Activated naive CD4-positive, alpha-beta T cell treated with anti-CD3 and anti-CD28 coated beads, Interleukin-2, amount 50 U/mL, for 16 hours (primary cell): ENCODE measurements around the gene KCNQ1.

Experiments used
- DNase-seq: peaks from one replicate; pipeline ENCODE4 v3.0.0-alpha.2; 2020

The KCNQ1 gene

GRCh38 chr11:2882396-2883110 lies 437.7 kb downstream of the KCNQ1 start:
- DNase-seq: no peak

- no peak for DNase-seq
Measured at GRCh38 chr11:2883640-2883978, 438.8 kb downstream of the KCNQ1 start.

GRCh38 chr11:2883979-2884815 lies 439.4 kb downstream of the KCNQ1 start:
- no peak for DNase-seq

GRCh38 chr11:2885017-2885677 lies 440.3 kb downstream of the KCNQ1 start:
- DNase-seq: peak; percentile 28

- peak; percentile 81 for DNase-seq
Measured at GRCh38 chr11:2885678-2886081, 440.9 kb downstream of the KCNQ1 start, which contains the start of gene CDKN1C. TSS of gene CDKN1C (minus strand) at chr11:2885775. CDS start at chr11:2885456, 319 bp downstream.

GRCh38 chr11:2886191-2886894 lies 441.5 kb downstream of the KCNQ1 start:
- DNase-seq: peak; percentile 30

GRCh38 chr11:2886936-2887335 lies 442.1 kb downstream of the KCNQ1 start:
- no peak for DNase-seq

GRCh38 chr11:2887515-2888195 lies 442.8 kb downstream of the KCNQ1 start:
- no peak for DNase-seq

GRCh38 chr11:2888266-2888968 lies 443.6 kb downstream of the KCNQ1 start:
- DNase-seq: peak; percentile 86

- DNase-seq: no peak
Measured at GRCh38 chr11:2889362-2890273, 444.8 kb downstream of the KCNQ1 start.

GRCh38 chr11:2890466-2891294 lies 445.9 kb downstream of the KCNQ1 start:
- no peak for DNase-seq

- no peak for DNase-seq
Measured at GRCh38 chr11:2891326-2892214, 446.8 kb downstream of the KCNQ1 start.

GRCh38 chr11:2892215-2892966 lies 447.6 kb downstream of the KCNQ1 start:
- DNase-seq: peak; percentile 73

GRCh38 chr11:2892967-2893528 lies 448.2 kb downstream of the KCNQ1 start:
- DNase-seq: peak; percentile 37

GRCh38 chr11:2893935-2894334 lies 449.1 kb downstream of the KCNQ1 start:
- no peak for DNase-seq

GRCh38 chr11:2896047-2896446 lies 451.2 kb downstream of the KCNQ1 start:
- DNase-seq: no peak

- DNase-seq: no peak
Measured at GRCh38 chr11:2897048-2897447, 452.2 kb downstream of the KCNQ1 start.
